Adipocyte (in vitro differentiated cells): Measurements from ENCODE around the gene UBA3.
A peak's percentile ranks its signal among the peaks of the same experiment; 100 is the strongest.

Experiments used
- DNase-seq: peaks from one replicate; pipeline ENCODE4 v3.0.0-alpha.2; 2015; ENCODE audit warnings: low read depth
- H3K27me3 ChIP-seq: replicated peaks from 2 replicates; pipeline ENCODE4 v1.7.0; 2013; ENCODE audit warnings: mild to moderate bottlenecking, low read length, moderate library complexity; ENCODE audit not compliant: control insufficient read depth, insufficient read depth
- H3K36me3 ChIP-seq: 2 replicates; pipeline ENCODE4 v1.7.0; 2013; ENCODE audit warnings: low read length, mild to moderate bottlenecking, moderate library complexity; ENCODE audit not compliant: control insufficient read depth, insufficient read depth, severe bottlenecking
- H3K4me1 ChIP-seq: 2 replicates; pipeline ENCODE4 v1.7.0; 2013; ENCODE audit warnings: mild to moderate bottlenecking, low read length, moderate library complexity; ENCODE audit not compliant: control insufficient read depth, insufficient read depth
- H3K4me3 ChIP-seq: 2 replicates; pipeline ENCODE4 v1.7.0; 2013; ENCODE audit warnings: mild to moderate bottlenecking, low read length, moderate library complexity
- H3K9ac ChIP-seq: 2 replicates; pipeline ENCODE4 v1.7.0; 2013; ENCODE audit warnings: mild to moderate bottlenecking, low read length, moderate library complexity
- H3K9me3 ChIP-seq: 2 replicates; pipeline ENCODE4 v1.7.0; 2013; ENCODE audit warnings: mild to moderate bottlenecking, low read length, moderate library complexity; ENCODE audit not compliant: control insufficient read depth

Gene UBA3

GRCh38 chr3:69009559-69010410 lies 70.4 kb downstream of the UBA3 start:
- peak overlapping the region; percentile 18 for H3K4me3 ChIP-seq
- peak; percentile 88 for DNase-seq
- no peaks in the 10 kb centered on the region for H3K9me3 ChIP-seq
- peaks cover 36% of the 10 kb centered on the region for H3K36me3 ChIP-seq
- H3K9ac ChIP-seq: peak overlapping the region; percentile 64
- H3K27me3 ChIP-seq: no peaks in the 10 kb centered on the region
- peaks cover 57% of the 10 kb centered on the region for H3K4me1 ChIP-seq

GRCh38 chr3:69008980-69009379 lies 71.2 kb downstream of the UBA3 start:
- H3K27me3 ChIP-seq: no peaks in the 10 kb centered on the region
- H3K9ac ChIP-seq: peak overlapping the region; percentile 64
- no peaks in the 10 kb centered on the region for H3K9me3 ChIP-seq
- no peak for DNase-seq
- H3K4me1 ChIP-seq: peaks cover 49% of the 10 kb centered on the region
- no peak overlapping the region for H3K4me3 ChIP-seq
- peaks cover 44% of the 10 kb centered on the region for H3K36me3 ChIP-seq

- Histone ChIP-seq H3K27me3 (no peaks in the 10 kb centered on the region), H3K9me3 (no peaks in the 10 kb centered on the region), H3K9ac (no peak overlapping the region), H3K4me1 (peaks cover 37% of the 10 kb centered on the region), H3K36me3 (peaks cover 73% of the 10 kb centered on the region), H3K4me3 (no peak overlapping the region)
- no peak for DNase-seq
These were observed 74.2 kb downstream of the UBA3 start for GRCh38 chr3:69005791-69006482.

- H3K36me3 ChIP-seq: peaks cover 73% of the 10 kb centered on the region
- no peak overlapping the region for H3K9ac ChIP-seq
- no peaks in the 10 kb centered on the region for H3K27me3 ChIP-seq
- no peak overlapping the region for H3K4me3 ChIP-seq
- H3K9me3 ChIP-seq: no peaks in the 10 kb centered on the region
- peaks cover 32% of the 10 kb centered on the region for H3K4me1 ChIP-seq
- peak; percentile 48 for DNase-seq
These were observed 74.9 kb downstream of the UBA3 start for GRCh38 chr3:69005071-69005790.
